Loucy (cell line): Measurements from ENCODE around the gene ATXN7L3.

Source experiments
- H2AFZ ChIP-seq: fragments of 200-600 bp; sonication (generic); 2 replicates; pipeline ENCODE4 v1.6.0; 2016; ENCODE audit warnings: antibody characterized with exemption, mild to moderate bottlenecking, low read length, moderate library complexity
- H3F3A ChIP-seq: fragments of 200-600 bp; 2 replicates; pipeline ENCODE4 v1.6.0; 2016; ENCODE audit warnings: antibody characterized with exemption, low read depth, mild to moderate bottlenecking
- H3K27me3 ChIP-seq: fragments of 200-600 bp; sonication (generic); 2 replicates; pipeline ENCODE4 v1.6.1; 2014; ENCODE audit warnings: low read length, mild to moderate bottlenecking; ENCODE audit not compliant: insufficient read depth, poor library complexity, severe bottlenecking
- H3K36me3 ChIP-seq: fragments of 200-600 bp; sonication (generic); 2 replicates; pipeline ENCODE4 v1.6.1; 2016; ENCODE audit warnings: low read length; ENCODE audit not compliant: insufficient read depth
- H3K4me1 ChIP-seq: fragments of 200-600 bp; sonication (generic); 2 replicates; pipeline ENCODE4 v1.5.1; 2014; ENCODE audit warnings: low read length, mild to moderate bottlenecking; ENCODE audit not compliant: insufficient read depth, poor library complexity, severe bottlenecking
- H3K4me2 ChIP-seq: fragments of 200-600 bp; sonication (generic); 2 replicates; pipeline ENCODE4 v1.6.0; 2014; ENCODE audit warnings: antibody characterized with exemption, low read length, low read depth, mild to moderate bottlenecking; ENCODE audit not compliant: poor library complexity, severe bottlenecking
- H3K4me3 ChIP-seq: fragments of 200-600 bp; sonication (generic); 2 replicates; pipeline ENCODE4 v1.5.1; 2014; ENCODE audit warnings: low read length, mild to moderate bottlenecking, mixed read lengths; ENCODE audit not compliant: poor library complexity, severe bottlenecking
- H3K79me2 ChIP-seq: fragments of 200-600 bp; sonication (generic); 2 replicates; pipeline ENCODE4 v1.6.1; 2014; ENCODE audit warnings: low read length; ENCODE audit not compliant: insufficient read depth
- H3K9ac ChIP-seq: fragments of 200-600 bp; sonication (generic); 2 replicates; pipeline ENCODE4 v1.6.0; 2014; ENCODE audit warnings: mild to moderate bottlenecking, low read depth, low read length, moderate library complexity; ENCODE audit not compliant: poor library complexity, severe bottlenecking
- H3K9me2 ChIP-seq: fragments of 200-600 bp; sonication (generic); replicated peaks from 2 replicates; pipeline ENCODE4 v1.6.1; 2016; ENCODE audit warnings: low read depth, low read length, mixed read lengths
- H3K9me3 ChIP-seq: fragments of 200-600 bp; sonication (generic); 2 replicates; pipeline ENCODE4 v1.6.1; 2014; ENCODE audit warnings: mild to moderate bottlenecking, antibody characterized with exemption, low read length, low read depth; ENCODE audit not compliant: insufficient read depth
- H4K20me1 ChIP-seq: fragments of 200-600 bp; sonication (generic); 2 replicates; pipeline ENCODE4 v1.6.0; 2014; ENCODE audit warnings: antibody characterized with exemption, low read length, mild to moderate bottlenecking; ENCODE audit not compliant: insufficient read depth, poor library complexity, severe bottlenecking
- EZH2phosphoT487 ChIP-seq: fragments of 200-600 bp; IDR thresholded peaks from 2 replicates; pipeline ENCODE4 v1.6.1; 2018; ENCODE audit warnings: antibody characterized with exemption, mild to moderate bottlenecking, moderate library complexity, borderline replicate concordance
- TF ChIP-seq, protein P1 (sequence below): fragments of 200-600 bp; sonication (generic); conservative IDR thresholded peaks from 2 replicates; pipeline ENCODE4 v1.5.1; 2014; ENCODE audit warnings: mild to moderate bottlenecking, antibody characterized with exemption, low read length

ATXN7L3 gene

DNA sequence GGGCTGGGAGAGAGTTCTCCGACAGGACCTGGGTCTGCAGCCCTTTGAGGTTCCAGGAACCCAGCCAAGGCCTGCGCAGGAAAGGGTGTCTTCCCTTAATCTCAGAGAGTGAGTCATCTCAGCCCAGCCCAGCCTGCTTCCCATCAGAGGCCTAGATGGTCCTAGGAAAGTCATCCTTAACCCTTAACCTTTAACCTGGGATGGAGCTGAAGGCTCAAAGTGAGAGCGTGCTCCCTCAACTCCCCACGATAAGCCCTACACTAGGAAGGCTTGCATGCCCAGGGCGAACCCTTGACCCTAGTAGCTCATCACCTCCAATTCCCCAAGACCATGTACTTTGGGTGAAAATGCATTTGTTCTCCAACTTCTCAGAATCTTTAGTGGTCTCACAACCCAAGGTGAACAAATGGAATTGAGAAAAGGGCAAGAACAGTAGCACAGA lies 4.8 kb upstream of the ATXN7L3 start:
- H3K4me1 ChIP-seq, result peaks cover 11% of the 10 kb centered on the region
- H4K20me1 ChIP-seq, result no peaks in the 10 kb centered on the region
- no peaks in the 10 kb centered on the region for H3K9me2 ChIP-seq
- no peak overlapping the region for H3K9ac ChIP-seq
- no peak overlapping the region for H3K4me3 ChIP-seq
- H3K9me3 ChIP-seq, result no peaks in the 10 kb centered on the region
- TF ChIP-seq, protein P1, sequence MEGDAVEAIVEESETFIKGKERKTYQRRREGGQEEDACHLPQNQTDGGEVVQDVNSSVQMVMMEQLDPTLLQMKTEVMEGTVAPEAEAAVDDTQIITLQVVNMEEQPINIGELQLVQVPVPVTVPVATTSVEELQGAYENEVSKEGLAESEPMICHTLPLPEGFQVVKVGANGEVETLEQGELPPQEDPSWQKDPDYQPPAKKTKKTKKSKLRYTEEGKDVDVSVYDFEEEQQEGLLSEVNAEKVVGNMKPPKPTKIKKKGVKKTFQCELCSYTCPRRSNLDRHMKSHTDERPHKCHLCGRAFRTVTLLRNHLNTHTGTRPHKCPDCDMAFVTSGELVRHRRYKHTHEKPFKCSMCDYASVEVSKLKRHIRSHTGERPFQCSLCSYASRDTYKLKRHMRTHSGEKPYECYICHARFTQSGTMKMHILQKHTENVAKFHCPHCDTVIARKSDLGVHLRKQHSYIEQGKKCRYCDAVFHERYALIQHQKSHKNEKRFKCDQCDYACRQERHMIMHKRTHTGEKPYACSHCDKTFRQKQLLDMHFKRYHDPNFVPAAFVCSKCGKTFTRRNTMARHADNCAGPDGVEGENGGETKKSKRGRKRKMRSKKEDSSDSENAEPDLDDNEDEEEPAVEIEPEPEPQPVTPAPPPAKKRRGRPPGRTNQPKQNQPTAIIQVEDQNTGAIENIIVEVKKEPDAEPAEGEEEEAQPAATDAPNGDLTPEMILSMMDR, result no peak
- no peak for TF ChIP-seq EZH2phosphoT487
- peaks cover 25% of the 10 kb centered on the region; the same call in 1 of the 2 replicates for H3K36me3 ChIP-seq
- no peak overlapping the region for H3K4me2 ChIP-seq
- no peak overlapping the region for H2AFZ ChIP-seq
- no peaks in the 10 kb centered on the region for H3K27me3 ChIP-seq
- H3F3A ChIP-seq, result peaks cover 4% of the 10 kb centered on the region; the same call in 1 of the 2 replicates
- H3K79me2 ChIP-seq, result no peaks in the 10 kb centered on the region

DNA sequence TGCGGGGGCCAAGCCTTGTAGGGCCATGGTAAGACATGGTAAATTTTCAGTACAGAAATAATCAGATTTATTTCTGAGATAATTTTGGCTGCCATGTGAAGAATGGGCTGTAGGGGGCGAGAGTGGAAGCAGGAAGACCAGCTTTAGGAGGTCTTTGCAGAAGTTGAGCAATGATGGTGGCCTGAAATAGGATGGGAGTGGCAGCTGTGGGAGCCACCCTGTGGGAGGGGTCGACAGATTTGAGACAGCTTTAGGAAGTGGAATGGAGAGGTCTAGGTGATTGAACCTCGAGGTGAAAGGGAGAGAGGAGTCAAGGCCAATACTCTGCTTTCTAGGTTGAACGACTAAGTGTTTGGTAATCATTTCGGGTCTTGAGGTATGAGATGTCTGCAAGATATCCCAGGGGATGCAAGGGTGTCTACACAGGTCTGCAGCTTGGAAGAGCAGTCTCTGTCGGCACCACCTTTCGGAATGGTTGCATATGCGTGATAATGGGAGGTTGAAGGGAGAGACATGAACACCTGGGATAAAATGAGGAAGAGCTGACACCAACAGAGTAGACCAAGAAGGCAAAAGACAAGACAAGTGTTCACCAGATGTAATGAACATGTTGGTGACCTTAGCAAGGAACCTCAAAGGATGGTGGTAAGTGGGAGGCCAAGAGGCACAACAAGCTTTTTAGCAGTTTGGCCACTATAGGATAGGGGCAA lies 4.2 kb upstream of the ATXN7L3 start:
- peaks cover 2% of the 10 kb centered on the region; the same call in 1 of the 2 replicates for H3K79me2 ChIP-seq
- H3K27me3 ChIP-seq, result no peaks in the 10 kb centered on the region
- no peak overlapping the region for H2AFZ ChIP-seq
- peaks cover 19% of the 10 kb centered on the region; the same call in 1 of the 2 replicates for H3K36me3 ChIP-seq
- no peak for TF ChIP-seq EZH2phosphoT487
- TF ChIP-seq, protein P1, result peak; percentile 85
- no peak overlapping the region for H3K9ac ChIP-seq
- H4K20me1 ChIP-seq, result peaks cover 1% of the 10 kb centered on the region
- H3K9me2 ChIP-seq, result no peaks in the 10 kb centered on the region
- H3K4me1 ChIP-seq, result peaks cover 11% of the 10 kb centered on the region
- no peaks in the 10 kb centered on the region for H3K9me3 ChIP-seq
- H3F3A ChIP-seq, result peaks cover 4% of the 10 kb centered on the region; the same call in 1 of the 2 replicates
- H3K4me3 ChIP-seq, result no peak overlapping the region
- peak overlapping the region; percentile 33 for H3K4me2 ChIP-seq

DNA sequence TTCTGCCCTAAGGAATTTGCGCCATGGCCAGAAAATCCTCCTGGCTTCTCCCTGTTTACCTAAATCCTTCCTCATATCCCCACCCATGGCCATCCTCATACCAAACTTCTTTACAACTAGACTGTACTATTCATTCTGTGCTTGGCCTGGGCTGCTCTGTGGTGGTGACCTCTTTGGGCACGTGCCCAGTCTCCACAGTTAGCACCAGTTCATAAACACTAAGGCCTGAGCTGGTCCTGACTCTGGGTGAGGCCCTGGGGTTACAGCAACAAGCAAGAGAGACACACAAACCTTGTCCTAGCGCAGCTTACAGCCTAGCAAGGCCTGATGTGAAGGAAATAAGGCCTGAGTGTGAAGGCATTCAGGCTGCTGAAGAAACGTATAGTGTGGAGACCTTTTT lies 3.1 kb upstream of the ATXN7L3 start:
- no peak overlapping the region for H2AFZ ChIP-seq
- H3F3A ChIP-seq, result peaks cover 4% of the 10 kb centered on the region; the same call in 1 of the 2 replicates
- H3K4me2 ChIP-seq, result no peak overlapping the region
- H3K9me3 ChIP-seq, result no peaks in the 10 kb centered on the region
- H3K4me3 ChIP-seq, result no peak overlapping the region
- H3K9ac ChIP-seq, result no peak overlapping the region
- no peaks in the 10 kb centered on the region for H3K9me2 ChIP-seq
- H3K79me2 ChIP-seq, result peaks cover 13% of the 10 kb centered on the region
- TF ChIP-seq, protein P1, result no peak
- no peak for TF ChIP-seq EZH2phosphoT487
- H3K27me3 ChIP-seq, result no peaks in the 10 kb centered on the region
- H4K20me1 ChIP-seq, result peaks cover 13% of the 10 kb centered on the region
- peaks cover 11% of the 10 kb centered on the region; the same call in 1 of the 2 replicates for H3K36me3 ChIP-seq
- peaks cover 16% of the 10 kb centered on the region for H3K4me1 ChIP-seq
